ENCODE data around the gene FAM76A.
"Not testable (repeated sequence)": the region's sequence is repeated elsewhere in the genome, so short reads cannot be mapped to it uniquely, and the experiment has no call there.

- TF ChIP-seq, protein P1, sequence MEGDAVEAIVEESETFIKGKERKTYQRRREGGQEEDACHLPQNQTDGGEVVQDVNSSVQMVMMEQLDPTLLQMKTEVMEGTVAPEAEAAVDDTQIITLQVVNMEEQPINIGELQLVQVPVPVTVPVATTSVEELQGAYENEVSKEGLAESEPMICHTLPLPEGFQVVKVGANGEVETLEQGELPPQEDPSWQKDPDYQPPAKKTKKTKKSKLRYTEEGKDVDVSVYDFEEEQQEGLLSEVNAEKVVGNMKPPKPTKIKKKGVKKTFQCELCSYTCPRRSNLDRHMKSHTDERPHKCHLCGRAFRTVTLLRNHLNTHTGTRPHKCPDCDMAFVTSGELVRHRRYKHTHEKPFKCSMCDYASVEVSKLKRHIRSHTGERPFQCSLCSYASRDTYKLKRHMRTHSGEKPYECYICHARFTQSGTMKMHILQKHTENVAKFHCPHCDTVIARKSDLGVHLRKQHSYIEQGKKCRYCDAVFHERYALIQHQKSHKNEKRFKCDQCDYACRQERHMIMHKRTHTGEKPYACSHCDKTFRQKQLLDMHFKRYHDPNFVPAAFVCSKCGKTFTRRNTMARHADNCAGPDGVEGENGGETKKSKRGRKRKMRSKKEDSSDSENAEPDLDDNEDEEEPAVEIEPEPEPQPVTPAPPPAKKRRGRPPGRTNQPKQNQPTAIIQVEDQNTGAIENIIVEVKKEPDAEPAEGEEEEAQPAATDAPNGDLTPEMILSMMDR (IDR thresholded peaks at IDR 0.05; ENCODE audit: insufficient read depth, low read depth, low read length) = not testable (repeated sequence)
- TF ChIP-seq EZH2 (IDR thresholded peaks at IDR 0.05; ENCODE audit: insufficient read depth, low read length) = not testable (repeated sequence)
Observed at GRCh38 chr1:27696835-27697234, 28.9 kb upstream of the FAM76A start.
